ENCODE measurements around the gene DDRGK1.

- no peak for TF ChIP-seq CTCF (IDR thresholded peaks at IDR 0.05; ENCODE audit: low read length)
- no peak for TF ChIP-seq EZH2 (IDR thresholded peaks at IDR 0.05; ENCODE audit: borderline replicate concordance, low read length)
Observed at GRCh38 chr20:3231116-3231515, 26.6 kb upstream of the DDRGK1 start.

Data from OCI-LY1 (cell line).